Activated CD8-positive, alpha-beta memory T cell treated with anti-CD3 and anti-CD28 coated beads, Interleukin-2, amount 50 U/mL, for 48 hours (primary cell): Measurements from ENCODE around the gene TMEM181.
"Not testable (repeated sequence)": the region's sequence is repeated elsewhere in the genome, so short reads cannot be mapped to it uniquely, and the experiment has no call there.

Source experiments
- DNase-seq: peaks from one replicate; pipeline ENCODE4 v3.0.0-alpha.2; 2020

Gene TMEM181

DNA sequence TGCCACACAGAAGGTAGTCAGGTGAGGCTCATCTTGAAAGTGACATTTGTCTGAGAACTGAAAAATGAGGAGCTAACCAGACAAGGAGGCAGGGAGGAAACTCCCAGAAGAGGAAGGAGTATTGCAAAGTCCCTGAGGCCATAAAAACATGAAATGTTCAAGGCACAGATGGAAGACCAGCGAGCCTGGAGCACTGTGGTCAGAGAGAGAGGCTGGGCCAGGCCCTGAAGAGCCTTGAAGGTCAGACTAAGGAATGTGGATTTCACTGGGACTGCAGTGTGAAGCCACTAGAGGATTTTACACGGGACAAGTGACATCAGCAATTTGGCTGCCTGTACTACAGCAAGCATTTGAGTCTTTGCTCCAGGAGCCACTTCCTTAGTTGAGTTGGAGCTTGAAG, 21.1 kb upstream of the TMEM181 start:
- DNase-seq: peak; percentile 29

- DNase-seq: peak; percentile 15
These were observed 20.5 kb upstream of the TMEM181 start for GRCh38 chr6:158539413-158539812.

GRCh38 chr6:158539881-158540280, 20.0 kb upstream of the TMEM181 start:
- no peak for DNase-seq

DNA sequence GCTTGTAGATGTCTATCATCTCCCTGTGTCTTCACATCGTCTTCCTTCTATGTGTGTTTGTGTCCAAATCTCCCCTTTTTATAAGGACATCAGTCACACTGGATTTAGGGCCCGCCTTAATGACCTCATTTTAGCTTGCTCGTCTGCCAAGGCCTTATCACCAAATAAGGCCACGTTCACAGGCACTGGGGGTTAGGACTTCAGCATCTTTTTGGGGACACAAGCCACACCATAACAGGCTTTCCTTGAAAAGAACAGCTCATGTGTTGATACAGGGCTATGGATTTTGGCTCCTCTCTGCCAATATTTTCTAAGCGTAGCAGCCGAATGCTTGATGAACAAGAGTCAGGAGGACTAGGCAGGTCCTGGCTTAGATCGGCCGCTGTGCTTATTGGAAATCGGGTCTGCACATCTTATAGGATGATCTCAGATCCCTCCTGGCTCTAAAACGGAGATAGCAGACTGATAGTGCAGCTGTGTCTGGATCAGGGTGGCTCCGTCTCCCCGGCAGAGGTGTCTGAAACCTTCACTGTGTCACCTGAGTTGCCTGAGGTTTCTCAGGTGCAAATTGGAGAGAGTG, 16.2 kb upstream of the TMEM181 start:
- peak; percentile 13 for DNase-seq

- peak; percentile 37 for DNase-seq
These were observed 15.5 kb upstream of the TMEM181 start for GRCh38 chr6:158544428-158544827.

DNA sequence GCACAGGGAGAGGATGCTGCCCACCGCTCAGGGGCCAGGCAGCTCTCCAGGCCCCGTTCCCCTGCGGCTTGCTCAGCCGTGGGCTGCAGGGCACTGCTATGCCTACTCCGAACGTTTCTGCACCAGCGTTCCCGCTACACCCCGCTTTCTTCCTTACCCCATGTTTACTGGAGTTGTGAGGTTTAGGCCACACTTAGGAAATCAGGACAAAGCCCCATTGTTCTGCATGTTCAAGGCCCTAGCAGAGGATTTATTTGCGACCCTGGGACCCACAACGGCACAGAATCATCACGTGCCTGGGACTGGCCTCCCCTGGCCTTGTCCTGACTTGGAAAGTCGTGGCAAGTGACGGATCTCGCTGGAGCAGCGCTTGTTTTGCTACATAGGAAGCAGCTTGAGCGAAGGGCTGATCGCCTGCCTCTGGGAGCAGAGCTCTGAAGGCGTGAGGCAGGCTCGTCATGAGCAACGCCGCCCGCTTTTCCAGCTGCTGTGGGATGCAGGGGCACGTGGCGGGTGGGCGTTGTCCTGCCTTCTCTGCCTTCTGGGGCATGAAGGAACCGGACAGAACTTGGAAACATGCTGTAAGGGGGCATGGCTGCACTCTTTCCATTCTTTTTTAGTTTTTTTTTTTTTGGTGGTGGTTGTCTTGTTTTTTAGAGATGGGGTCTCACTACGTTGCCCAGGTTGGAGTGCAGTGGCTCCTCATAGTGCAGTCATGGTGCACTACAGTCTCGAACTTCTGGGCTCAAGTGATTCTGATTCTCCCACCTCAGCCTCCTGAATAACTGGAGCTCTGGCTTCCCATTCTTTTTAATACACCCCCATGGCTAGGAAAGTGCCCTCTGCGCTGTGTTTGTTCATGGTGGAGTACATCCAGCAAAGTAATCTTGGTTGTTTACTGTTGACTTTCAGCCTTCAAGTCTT, 14.6 kb upstream of the TMEM181 start:
- peak; percentile 20 for DNase-seq

GRCh38 chr6:158548418-158549161, 11.3 kb upstream of the TMEM181 start:
- DNase-seq: peak; percentile 22

DNA sequence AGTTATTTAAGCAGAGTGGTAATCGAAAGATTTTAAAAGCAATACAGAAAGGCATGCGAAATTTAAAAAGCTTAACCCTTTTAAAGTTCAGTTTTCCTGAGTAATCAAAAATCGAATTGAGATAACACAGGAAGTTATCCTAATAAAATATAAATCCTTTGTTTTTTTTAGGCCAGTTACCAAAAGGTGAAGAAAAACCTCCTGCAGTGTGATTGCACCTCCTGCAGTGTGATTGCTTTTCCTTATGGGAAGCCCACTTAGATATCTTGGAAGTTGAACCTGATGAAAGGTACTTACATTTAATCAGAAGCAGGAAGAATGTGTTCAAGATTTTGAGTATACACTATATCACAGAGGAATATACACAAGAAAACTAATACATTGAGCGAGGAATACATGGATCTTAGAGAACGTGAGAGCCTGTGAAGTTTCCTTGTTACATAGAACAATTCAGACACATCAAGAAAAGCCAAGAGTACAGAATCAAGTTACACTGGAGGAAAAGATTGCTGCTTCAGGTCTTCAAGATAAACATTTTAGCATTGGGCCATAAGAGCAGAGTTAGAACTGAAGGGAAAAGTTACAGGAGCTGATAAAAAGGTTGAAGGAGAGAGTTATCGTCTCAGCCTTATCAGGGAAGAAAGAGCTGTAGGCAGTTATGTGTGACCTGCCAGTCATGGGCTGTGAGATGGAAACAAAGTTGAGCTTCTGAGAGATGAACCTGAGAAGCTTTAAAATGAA, 7.7 kb upstream of the TMEM181 start:
- no peak for DNase-seq

DNA sequence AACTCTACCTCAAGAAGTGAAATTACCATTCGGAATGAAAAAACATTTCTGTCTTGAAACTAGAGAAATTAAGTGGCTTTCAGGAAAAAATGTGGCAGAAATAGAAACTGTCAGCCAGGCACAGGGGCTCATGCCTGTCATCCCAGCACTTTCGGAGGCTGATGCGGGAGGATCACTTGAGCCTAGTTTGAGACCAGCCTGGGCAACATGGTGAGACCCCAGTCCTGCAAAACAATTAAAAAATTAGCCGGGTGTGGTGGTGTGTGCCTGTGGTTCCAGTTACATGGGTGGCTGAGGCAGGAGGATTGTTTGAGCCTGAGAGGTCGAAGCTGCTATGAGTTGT, 7.1 kb upstream of the TMEM181 start:
- DNase-seq: no peak

GRCh38 chr6:158554611-158555361, 5.1 kb upstream of the TMEM181 start:
- no peak for DNase-seq

GRCh38 chr6:158556113-158556512, 3.8 kb upstream of the TMEM181 start:
- DNase-seq: no peak

- not testable (repeated sequence) for DNase-seq
These were observed 2.8 kb upstream of the TMEM181 start for GRCh38 chr6:158557110-158557509.

DNA sequence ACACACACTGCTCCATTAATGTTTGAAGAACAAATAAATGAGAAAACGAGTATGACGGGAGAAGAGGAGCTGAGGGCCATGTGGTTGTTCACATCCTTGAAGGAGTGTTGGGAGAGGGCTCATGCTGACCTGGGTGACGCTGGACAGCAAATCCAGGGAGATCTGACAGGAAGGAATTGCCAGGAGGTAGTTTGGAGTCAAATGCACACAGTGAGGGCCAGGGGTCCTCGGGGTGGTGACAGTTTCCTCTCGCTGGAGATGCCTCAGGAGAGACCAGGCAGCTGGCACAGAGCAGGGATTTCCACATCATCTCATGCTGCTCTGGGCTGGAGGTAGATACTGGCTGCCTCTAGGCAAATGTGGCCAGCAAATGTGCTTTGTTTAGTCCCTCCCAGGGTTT, 2.0 kb upstream of the TMEM181 start:
- no peak for DNase-seq

DNA sequence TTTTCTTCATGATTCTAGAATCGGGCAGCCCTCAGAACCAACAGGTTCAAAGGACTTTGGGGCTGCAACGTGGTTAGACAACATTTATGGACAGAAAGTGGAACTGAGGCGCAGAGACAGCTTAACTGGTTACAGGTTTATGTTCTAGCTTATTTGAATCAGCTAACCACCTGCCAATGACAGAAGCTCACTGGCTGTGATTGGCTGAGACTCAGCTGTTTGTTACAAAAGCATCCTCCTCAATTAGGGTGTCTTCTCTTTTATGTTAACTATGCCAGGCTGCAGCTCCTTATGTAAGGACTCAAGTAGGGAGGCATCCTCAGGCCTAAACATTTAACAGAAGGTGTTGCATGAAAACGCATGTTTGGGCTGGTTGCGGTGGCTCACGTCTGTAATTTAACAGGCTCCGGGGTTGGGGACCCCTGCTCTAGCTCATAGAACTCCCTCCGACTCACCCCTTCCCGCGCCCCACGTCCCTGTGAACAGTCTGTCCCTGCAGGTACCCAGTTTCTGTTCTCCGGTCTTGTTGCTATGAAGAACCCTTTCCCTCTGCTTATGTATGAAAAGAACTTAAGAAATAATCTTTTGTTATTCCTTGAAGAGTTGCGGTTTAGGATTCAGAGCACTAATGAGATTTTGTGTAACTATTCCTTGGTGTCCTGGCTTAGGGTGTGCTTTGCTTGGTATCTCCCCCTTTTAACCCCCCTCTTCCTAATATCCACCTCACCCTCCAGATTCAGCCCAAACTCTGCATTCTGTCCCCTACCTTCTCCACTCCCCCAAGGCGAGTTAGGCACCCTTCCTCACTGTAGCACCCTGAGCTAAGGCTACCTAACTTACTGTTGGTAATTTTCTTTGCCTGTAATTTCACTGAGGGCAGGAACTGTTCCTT, 1.2 kb upstream of the TMEM181 start:
- no peak for DNase-seq

DNA sequence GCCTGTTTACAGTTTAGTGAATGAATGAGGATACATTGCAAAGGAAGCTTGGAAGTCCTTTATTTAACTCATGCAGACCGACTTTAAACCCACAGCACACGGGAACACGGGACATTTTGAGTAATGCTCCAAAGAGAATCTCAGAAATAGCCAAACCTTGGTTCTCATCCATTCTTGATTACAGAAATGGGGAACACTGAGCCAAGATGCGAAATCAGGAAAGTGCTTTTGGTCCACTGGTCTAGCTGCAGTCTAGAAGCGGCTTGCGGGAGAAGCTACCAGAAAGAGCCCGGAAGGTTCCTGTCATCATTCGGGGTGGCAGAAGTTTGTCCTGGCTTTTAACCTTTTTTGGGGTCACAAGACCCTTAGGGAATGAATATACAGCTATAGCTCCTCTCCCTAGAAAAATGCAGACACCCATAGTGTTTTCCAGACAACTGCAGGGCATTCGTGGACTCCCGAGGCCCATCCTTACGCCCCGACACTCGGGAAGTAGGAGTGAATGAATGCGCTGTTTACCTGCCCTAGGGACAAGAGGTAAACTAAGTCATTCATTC, 475 bp upstream of the TMEM181 start:
- no peak for DNase-seq

DNA sequence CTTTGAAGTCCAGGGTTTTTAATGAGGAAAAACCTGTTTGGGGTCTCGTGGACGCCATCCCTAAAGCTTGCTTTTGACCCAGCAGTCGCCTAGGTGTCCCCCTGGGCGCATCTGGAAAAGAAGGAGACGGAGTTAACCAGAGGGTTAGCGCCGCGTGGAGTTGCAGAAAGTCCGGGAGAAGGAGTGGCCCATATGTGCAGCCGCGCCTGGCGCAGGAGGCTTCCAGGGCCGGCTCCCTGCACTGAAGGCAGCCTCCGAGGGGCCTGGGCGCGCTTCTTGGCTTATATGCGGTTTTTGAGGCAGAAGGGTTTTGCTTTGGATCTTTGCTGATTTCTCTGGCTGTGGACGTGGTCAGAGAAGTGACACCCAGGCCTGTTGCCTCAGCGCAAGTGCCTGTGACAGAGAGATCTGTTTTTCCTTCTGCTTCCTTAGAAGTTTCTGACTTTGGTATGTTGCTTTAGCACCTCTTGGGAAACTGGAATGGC, 987 bp downstream of the TMEM181 start:
- peak; percentile 66 for DNase-seq

GRCh38 chr6:158561321-158561884, 1.5 kb downstream of the TMEM181 start:
- no peak for DNase-seq

DNA sequence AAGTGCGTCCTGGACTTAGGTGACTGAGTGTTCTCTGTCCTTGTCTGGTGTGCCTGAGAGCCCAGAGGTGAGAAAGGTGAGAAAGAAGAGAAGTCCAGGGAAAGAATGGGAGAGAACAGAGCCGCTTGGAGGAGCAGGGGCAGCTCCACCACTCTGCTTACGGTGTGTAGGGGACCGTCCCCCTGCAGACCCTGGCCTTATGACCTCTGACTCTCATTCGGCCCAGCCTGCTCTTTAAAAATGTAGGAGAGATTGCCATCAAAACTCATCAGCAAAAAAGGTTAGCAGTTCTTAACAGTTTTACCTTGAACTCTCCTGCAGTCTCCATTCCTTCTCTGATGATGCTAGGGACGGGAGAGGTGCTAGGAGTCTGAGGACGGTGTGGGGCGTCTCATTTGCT, 2.0 kb downstream of the TMEM181 start:
- DNase-seq: no peak

DNA sequence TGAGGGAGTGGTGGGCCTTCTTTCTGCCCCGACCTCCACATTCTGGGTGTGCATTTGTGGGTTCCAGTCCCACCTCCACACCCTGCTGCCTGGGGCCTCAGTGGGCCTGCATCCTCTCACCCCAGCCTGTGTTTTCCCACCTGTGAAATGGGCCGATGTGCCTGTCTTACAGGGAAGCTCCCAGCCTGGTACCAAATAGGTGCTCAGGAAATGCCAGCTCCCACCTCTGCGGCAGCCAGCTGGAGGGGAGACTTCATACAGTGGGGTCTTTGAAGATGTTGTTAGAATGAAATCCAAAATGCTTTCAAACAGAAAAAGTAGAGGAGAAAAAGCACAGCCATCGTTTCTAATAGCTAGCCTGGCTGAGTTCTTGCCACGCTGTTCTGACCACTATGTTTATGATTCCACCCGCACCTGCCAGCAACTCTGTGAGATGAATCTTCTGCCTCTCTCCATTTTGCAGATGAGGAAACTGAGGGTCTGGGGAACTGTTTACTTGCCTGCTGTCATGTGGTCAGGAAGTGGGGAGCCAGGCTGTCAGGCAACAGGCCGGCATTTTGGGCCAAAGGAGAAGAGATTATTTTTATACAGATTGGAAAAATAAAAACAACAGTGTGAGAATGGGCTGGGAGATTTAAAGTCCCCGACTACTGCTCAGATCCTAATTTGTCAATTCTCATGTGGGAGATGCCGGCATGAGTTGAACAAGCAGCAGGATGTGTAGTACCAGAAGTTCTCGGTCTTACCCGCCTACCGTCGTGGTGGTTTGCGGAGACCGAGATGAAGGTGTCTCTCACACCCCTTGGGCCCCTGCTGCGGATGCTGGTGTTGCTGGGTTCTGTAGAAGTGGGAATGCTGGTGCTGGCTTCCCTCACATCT, 4.6 kb downstream of the TMEM181 start:
- DNase-seq: no peak

- no peak for DNase-seq
These were observed 5.2 kb downstream of the TMEM181 start for GRCh38 chr6:158565122-158565429.
